Fibroblast of upper back skin (primary cell): ENCODE data around the gene ODAD3.

ENCODE experiments used
- DNase-seq: peaks from one replicate; pipeline ENCODE4 v3.0.0-alpha.2; 2013

ODAD3 gene

DNA sequence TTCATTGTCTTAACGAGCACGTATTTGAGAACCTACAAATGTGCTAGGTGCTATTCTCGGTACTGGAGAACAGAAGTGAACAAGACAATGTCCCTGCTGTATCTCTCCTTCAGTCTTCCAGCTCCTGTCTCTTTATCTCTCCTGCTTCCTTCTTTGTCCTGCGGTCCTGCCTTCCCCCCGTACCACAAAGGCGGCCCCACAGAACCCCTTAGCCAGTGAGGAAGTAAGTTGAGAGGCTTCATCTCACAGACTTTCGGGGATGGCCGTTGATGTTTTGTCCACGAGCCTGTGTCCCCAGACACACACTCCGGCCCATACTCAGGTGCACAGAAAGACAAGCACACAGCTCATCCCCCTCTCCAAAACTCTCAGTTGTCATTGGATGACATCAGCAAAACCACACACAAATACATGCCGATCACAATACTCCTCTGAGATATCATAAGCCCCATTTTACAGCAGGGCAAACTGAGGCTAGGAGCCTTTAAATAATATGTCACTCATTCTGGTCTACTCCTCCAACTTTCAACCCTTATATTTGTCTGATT is 61.0 kb downstream of the ODAD3 start:
- no peak for DNase-seq

DNA sequence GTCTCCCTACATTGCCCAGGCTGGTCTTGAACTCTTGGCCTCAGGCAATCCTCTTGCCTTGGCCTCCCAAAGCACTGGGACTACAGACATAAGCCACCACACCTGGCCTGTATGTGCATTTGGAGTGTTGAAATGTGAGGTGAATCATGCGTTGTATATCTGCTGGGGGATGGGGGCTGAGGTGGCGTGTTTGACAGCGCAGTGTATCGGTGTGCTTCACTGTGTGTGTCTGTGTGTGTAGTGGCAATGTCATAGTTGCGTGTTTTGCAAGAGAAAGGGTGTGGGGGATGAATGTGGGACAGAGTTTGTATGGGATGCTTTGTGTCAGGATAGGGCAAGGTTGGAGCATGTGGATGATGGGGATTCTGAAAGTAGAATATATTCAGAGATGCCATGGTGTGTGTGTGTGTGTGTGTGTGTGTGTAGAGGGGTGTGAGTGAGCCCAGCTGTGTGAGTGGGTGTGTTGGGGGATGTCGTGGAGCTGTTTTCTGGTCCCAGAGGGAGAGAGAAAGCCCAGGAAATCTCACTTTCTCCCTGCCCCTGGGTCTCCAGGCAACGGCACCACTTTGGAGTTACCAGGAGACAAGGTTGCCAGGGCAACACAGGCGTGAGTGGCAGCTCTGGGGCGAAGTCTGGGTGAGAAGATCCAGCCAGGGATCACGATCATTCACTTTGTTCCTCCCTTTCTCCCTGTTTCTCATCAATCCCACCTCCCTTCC is 61.6 kb downstream of the ODAD3 start:
- no peak for DNase-seq

GRCh38 chr19:11370744-11371143 is 64.2 kb downstream of the ODAD3 start:
- no peak for DNase-seq
